ENCODE results near the gene MLLT3.

DNA sequence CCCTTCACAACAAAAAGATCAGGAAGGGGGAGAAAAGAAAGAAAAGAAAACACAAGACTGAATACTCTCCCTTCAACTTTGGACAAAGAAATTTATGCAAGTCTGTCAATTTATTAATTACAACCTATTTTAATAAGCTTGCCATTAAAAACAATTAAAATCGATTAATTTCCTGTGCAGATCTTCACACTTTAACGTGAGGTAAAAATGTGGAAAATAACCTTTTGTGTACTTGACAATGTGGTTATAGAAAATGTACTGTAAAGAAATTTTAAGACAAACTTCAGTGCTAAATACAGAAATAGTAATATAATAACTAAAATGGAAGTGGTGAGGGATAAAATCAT, 2.7 kb upstream of the MLLT3 start:
- TF ChIP-seq POLR2A (IDR thresholded peaks at IDR 0.05; ENCODE audit: low read length): no peak
- TF ChIP-seq GATA1 (IDR thresholded peaks at IDR 0.05; ENCODE audit: low read depth, low read length): no peak

All from erythroblast (primary cell).